Measurements from ENCODE around the gene NAXD.
A peak's percentile ranks its signal among the peaks of the same experiment; 100 is the strongest.
"Not testable (repeated sequence)": the region's sequence is repeated elsewhere in the genome, so short reads cannot be mapped to it uniquely, and the experiment has no call there.

NAXD gene

DNA sequence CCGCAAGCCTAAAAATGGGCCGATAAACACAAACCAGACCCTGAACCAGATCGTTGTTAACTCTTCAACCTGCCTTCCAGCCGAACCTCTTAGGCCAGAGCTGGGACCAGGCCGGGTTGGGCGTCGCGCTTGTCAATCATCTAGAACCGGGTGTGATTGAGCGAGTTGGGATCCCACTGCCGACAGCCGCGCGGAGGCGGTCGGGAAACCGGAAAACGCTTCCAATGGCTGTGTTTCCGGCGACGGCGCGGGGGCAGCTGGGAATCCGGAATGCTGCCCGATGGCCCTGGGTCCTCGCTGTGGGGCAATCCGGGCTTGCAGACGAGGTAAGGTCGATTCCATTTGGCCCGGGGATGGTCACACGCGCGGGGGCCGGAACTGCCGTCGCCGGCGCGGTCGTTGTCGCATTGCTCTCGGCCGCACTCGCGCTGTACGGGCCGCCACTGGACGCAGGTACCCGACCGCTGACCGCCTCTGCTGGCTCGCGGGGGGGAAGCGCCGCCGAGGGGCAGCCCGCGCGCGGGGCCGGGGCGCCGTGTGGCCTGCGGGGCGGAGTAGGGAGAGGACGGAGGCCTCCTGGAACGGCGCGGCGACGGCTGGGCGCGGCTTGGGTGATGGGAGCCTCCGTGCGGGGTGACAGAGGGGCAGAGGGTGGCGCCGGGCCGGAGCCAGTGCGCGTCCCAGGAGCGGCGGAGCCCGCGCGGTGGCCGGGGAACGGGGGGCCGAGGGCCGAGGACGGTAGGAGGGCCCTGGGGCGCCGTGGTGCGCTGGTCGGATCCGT, at the start of gene NAXD:
NAXD (plus strand) TSS at position 224 of the 781 bp plus-strand sequence; CDS start at position 281, 57 bp downstream.
- peak; percentile 88 for DNase-seq

DNA sequence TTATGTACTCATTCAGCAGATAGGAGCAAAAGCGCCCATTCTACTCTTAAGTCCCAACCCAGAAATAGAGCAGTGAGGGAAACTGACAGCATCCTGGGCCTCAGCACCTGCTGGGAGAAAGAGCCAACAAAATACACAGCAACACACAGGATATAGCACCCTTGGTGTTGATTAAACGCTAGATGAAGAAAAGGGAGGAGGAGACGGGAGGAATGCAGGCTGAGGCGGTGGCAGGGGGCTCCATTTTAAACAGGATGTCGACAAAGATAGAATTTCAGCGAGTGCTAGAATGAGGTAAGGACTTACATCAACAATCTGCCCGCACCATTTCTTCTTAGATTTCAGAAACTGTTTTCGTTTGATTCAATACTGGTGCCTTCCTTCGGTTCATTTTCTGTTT, 49.2 kb upstream of the NAXD start:
- no peak for DNase-seq

DNA sequence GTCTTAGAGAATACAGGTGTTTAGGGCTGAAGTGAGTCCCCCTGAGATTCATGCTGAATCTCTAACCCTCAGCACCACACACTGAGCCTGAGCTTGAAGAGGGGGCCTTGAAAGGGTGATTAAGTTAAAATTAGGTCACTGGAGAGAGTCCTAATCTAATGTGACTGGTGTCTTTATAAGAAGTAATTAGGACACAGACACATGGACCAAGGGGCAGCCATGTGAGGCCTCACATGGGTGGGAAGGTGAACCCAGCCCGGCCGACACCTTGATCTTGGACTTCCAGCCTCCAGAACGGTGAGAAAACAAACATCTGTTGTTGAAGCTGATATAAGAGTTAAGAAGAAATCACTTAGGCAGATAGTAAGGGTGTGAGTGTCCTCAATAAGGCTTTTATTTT, 46.7 kb upstream of the NAXD start:
- DNase-seq = no peak

DNA sequence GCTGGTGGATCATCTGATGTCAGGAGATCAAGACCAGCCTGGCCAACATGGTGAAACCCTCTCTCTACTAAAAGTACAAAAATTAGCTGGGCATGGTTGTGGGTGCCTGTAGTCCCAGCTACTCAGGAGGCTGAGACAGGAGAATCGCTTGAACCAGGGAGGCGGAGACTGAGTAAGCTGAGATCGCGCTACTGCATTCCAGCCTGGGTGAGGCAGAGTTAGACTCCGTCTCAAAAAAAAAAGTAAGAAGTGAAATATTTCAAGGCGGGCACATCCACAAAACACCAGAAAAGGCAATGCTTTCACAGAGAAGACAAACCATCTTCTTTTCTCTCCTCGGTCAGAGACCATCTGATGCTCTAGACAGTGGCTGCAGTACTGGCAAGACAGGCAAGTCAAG, 45.4 kb upstream of the NAXD start:
- DNase-seq = not testable (repeated sequence)

DNA sequence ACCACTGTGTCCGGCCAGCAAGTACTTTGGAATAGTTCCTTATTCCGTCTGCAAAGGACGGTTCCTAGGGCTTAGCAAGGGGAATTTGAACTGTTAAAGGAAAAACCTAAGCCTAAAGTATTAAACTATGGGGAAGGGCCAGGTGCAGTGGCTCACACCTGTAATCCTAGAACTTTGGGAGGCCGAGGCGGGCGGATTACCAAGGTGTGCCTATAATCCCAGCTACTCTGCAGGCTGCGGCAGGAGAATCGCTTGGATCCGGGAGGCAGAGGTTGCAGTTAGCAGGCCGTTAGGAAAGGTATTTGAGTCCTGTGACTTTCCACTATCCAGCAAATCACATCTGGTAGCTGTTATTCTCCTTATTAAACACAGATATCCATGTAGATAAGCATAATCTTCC, 44.5 kb upstream of the NAXD start:
- DNase-seq = no peak

DNA sequence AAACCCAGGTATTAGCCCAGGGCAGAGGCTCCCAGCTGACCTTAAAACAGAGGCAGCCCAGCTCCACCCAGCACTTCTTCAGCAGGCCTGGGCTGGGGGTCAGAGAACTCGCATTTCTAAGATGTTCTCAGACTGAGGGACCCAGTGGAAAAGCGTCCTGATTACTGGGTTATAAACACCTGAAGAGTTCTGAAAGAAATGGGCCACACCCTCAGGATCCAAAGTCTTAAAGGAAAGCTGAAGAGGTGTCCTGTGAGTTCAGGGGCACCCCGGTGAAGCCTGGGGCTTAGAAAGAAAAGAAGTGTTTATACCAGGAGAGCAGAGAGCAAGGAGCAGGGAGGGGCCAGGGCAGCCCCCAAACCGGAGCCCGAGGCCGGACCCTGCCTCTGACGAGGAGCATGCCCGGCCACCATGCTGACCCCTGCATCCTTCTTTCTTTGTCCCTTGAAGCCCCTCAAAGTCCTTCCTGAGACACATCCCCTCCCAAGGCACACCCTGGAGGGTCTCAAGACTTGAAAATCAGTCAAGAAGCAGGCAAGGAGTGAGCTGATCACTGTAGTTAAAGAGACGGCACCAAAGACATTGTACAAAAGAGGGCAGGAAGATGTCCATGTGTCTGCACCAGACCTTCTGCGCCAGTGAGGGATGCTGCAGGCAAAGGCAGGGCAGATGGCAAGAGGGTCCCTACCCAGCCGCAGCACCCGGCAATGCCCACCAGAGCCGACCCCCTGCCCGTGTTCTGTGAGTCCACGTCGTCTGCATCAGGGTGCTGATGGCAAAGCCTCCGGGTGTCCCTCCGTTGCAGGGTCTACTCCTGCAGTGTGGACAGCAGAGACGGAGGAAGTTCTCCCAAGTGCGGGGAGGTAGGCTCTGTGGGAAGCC, 43.2 kb upstream of the NAXD start:
- DNase-seq = no peak

DNA sequence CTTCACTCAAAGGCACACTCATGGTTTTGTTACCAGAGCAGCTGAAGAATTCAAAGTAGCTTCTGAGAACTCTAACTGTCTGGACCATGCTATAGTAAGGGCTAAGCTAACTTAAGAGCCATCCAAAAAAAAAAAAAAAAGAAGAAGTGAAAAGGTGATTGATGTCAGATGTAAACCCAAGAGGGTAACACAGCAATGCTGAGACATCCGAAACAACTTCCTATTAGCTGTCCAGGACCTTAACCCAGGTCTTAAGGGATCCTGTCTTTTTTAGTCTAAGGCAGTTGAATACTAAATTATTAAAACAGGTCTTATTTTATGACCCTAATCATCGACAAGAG, 42.6 kb upstream of the NAXD start:
- no peak for DNase-seq

DNA sequence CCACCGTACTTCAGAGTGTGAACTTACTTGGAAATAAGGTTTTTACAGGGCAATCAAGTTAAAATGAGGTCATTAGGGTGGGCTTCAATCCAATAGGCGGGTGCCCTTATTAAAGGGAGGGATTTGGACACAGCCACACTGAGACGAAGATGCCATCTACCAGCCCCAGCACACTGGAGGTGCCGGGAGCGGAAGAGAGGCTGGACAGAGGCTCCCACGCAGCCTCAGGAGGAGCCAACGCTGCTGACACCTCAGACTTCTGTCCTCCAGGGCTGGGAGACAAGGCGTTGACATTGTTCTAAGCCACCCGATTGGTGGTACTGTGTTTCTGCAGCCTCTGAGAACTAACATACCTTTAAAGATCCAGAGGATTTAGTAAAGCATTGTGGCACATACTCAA, 41.2 kb upstream of the NAXD start:
- no peak for DNase-seq

DNA sequence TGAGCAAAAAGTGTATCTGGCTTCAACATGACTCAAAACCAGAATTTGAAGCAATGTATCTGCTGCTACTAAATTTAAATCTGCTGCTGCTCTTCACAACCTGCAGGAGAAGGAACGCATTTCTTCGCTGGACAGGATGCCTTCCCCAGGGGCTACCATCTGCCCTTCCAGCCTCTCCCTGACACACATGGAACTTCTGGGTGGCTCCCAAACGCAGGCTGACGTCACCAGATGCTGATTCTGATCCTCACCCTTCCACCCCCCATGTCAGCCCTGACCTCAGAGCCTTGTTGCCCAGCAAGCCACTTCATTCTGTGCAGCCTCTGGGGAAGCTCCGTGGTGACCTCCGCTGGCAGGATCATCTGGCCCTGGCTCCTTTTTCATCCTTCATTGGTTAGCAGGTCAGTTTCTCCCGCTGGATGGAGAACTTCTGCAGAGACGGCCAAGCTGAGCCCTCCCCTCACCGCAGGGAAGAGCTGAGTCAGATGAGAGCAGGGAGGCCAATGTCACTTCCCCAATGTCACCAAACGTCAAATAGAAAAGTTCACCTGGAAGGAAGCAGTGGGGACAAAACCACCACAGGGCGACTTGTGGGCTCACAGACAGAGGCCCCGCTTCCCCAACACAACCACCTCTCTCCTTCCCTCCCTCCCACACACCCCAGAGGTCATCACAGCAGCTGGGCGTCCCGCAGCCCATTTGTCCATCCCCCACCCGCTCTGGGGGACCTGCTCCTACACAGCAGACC, 39.8 kb upstream of the NAXD start:
- no peak for DNase-seq

DNA sequence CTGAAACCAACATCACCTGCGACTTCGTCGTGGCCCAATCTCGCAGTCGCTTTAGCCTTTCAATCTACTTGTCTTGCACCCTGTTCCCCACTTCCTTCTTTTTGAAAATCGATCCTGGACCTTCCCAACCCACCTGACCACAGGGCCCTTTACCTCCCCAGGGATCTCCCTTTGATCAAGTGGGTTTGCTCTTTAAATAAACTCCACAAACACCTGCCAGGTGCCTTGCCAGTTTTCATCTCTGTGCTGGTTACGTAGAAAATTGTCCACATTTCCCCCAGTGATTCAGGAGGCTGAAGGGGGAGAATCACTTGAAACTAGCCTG, 39.3 kb upstream of the NAXD start:
- DNase-seq = no peak

DNA sequence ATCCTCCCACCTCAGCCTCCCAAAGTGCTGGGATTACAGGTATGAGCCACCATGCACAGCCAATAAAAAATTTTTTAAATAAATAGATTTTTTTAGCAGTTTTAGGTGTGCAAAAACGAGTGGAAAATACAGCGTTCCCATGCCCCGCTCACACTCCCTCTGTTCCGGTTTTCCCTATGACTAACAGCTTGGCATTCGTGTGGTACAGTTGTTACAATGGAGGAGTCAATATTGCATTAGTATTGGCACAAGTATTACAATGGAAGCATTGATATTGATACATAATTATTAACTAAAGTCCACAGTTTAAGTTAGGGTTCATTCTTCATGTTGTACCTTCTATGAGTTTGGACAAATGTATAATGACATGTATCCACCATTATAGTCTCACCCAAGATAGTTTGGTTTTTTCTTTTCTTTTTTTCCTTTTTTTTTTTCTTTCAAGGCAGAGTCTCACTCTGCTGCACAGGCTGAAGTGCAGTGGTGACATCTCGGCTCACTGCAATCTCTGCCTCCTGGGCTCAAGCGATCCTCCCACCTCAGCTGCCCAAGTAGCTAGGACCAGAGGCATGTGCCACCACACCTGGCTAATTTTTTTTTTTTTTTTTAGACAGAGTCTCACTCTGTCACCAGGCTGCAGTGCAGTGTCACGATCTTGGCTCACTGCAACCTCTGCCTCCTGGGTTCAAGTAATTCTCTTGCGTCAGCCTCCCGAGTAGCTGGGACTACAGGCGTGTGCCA, 38.4 kb upstream of the NAXD start:
- DNase-seq = no peak

DNA sequence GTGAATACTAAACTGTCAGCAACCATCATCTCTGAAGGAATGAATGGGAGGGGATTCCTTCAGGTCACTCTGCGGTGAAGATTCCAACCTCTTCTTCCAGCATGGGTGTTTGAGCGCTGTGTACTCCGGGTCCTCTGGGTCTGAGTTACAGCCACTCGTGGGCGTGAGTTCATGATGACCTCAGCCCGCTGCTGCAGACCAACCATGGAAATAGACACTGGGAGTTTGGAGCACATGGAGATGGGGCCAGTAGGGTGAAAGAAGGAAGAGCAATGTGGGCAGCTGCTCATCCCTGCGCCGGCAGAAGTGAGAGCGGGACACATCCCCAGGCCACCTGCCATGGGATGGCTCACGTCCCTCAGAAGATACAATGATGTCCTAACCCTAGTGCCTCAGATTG, 37.0 kb upstream of the NAXD start:
- no peak for DNase-seq

DNA sequence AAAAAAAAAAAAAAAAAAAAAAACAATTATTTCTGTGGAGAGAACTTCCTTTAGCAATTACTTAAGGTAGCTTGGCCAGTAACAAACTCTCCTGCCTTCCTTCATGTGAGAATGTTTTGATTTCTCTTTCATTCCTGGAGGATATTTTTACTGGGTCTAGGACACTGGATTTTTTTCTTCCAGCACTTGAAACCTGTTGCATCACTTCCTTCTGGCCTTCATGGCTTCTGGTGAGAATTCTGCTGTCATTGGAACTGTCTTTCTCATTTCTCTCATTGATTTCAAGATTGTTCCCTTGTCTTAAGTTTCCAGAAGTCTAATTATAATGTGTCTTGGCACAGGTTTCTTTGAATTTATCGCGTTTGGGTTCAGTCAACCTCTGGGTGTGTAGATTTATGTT, 34.5 kb upstream of the NAXD start:
- no peak for DNase-seq

DNA sequence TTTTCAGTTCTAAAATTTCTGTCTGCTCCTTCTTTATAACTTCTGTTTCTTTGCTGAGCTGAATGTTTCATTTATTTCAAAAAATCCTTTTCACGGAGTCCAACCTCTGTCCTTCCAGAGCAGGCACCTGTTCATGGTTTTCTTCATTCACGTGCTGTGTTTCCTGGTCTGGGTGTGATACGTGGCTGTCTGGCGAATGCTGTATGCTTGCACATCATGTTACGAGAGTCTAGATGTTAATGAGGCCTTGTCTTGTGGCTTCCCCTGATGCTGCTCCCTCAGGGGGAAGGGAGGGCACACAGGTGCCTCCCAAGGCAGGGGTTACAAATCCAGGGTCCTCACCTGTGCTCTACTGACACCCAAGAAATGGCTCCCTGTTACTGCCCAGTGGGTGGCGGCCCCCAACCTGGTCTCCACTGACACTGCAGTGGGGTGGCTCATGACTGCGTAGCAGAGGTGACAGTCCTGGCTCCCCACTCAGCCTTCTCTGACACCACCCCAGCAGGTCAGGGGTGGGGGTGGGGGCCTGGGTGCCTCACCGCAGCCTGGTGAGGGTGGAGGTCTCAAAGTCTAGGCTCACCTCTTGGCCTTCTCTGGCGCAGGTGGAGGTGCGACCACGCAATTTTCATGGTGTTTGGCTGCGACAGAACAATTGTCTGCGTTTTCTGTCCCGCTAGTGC, 33.7 kb upstream of the NAXD start:
- DNase-seq = no peak

DNA sequence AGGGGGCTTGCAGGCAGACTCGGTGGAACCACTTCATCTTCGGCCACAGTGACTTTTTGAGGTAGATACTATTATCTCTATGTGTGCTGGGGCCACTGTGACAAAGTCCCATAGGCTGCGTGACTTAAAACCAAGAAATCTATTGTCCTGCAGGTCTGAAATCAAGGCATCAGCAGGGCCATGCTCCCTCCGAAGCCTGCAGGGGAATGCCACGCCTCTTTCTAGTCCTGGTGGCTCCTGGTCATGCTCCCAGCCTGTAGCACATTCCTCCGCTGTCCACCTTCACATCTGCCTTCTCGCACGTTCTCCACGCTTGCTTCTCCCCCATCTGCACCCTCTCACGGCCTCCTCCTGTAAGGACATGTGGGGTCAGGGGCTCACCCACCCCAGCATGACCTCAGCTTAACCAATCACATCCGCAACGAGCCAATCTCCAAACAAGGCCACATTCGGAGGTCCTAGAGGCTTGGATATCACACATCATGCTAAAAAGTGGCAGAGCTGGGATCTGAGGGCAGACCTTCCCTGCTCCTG, 32.9 kb upstream of the NAXD start:
- no peak for DNase-seq

DNA sequence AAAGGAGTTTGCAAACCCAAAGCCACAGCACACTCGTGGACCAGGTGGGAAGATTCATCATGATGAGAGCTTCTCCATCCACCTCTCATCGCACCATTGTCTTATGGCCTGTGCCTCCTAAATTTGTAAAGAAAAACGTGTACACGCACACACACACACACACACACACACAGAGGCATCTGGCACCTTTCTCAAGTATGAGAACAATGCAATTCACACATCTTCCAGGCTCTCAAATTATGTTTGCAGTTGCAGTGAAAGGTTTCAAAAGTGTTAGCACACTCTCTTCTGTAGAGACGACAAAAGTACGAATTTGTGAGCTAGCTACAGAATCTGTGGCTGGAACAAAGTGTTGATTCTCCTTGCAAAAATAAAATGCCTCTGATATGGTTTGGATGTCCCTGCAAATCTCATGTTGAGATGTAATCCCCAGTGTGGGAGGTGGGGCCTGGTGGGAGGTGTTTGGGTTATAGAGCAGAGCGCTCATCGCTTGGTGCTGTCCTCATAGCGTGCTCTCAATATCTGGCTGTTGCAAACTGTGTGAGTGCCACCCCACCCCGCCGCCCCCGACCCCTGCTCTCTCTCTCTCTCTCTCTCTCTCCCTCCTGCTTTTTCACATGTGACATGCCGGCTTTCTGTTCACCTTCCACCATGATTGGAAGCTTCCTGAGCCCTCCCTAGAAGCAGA, 32.0 kb upstream of the NAXD start:
- no peak for DNase-seq

DNA sequence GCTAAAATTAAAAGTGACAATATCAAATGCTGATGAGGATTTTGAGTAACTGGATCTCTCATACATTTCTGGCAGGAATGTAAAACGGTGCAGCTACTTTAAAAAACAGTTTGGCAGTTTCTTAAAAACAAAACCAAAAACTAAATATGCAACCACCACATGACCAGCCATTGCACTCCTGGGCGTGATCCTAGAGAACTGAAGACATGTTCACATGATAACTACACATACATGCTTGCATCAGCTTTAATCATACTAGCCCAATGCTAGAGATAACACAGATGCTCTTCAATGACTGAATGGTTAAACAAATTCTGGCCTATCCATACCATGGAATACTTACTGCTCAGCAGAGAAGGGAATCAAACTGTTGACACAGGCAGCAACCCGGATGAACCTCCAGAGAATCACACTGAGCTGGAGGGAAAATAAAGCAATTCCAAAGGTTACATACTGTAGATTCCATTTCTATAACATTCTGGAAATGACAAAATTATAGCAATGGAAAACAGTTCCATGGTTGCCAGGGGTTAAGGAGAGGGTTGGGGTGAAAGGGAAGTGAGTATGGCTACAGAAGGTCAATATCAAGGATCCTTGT, 25.5 kb upstream of the NAXD start:
- DNase-seq = no peak

DNA sequence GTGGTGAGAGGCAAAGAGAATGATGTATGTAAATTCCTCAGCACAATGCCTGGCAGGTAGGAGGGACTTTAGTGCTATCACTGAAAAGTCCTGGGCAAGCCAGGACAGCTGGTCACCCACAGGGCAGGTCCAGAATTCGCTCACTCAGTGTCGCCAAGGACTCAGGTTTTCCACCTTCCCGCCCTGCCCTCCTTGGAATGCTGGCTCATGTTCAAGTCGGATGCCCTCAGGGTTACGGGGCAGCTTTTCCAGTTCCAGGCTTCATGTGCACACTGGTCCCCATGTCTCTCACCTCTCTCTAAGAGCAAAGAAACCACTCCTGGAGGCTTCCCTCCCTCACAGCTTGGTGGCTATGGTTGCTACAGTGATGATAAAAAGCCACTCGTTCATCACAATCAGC, 24.8 kb upstream of the NAXD start:
- DNase-seq = no peak

DNA sequence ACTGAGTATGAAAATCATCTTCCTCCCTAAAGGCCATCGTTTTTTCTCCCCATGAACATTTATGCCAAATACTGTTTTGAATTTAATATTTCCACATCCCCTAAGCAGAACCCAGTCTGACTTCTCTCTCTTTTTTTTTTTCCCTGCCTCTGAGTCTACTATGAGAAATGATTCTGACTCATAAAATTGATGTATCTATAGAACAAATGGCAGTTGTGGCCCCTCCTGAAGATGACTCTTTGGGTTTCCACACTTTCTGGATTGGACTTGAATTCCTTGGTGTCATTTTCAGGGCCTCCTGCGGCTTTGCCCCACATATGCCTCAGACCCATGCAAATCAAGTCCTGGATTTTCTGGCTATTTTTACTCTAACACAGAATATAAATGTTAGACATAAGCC, 22.7 kb upstream of the NAXD start:
- DNase-seq = no peak

DNA sequence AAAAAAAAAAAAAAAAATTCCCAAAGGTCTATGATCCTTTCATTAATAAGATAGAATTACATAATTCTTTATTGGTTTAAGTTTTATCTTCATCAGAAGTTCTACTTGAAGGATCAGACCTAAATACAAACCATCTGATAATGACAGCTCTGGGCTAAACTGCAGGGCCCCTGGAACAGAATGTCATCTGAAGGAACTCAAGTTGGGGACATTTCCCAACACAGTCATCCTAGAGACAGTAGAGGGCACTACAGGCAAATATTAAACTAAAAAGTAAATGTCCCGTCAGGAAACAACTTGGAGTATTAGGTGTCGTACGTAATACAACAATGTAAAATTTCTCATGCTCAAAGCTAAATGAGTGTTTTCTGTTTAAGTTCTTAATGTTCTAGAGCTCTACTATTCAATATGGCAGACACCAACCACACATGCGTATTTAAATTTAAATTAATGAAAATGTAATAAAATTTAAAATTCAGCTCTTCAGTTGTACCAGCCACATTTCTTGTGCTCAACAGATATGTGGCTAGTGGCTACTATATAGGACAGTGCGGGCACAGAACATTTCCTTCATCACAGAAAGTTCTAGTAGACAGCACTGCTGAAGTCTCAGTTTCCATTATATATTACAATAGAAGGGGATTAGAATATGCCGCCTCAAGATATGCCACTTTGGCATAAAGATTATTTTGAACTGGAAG, 21.8 kb upstream of the NAXD start:
- DNase-seq = peak; percentile 7

All from NCI-H2171 (cell line).